NCI-H460 (cell line): ENCODE results near the gene EGR2. TPM values are rescaled to one million over a fixed set of nuclear protein-coding genes. Genes with fewer than 3 reads are reported as not detected.

Experiments
- DNase-seq: peaks from one replicate; pipeline ENCODE4 v3.0.0-alpha.2; 2016; ENCODE audit warnings: low read depth; ENCODE audit errors: extremely low read depth
- total RNA-seq: library from RNA; depleted of rRNA; stranded (reverse); fragments of >200 nt; shearing (Covaris generic); gene quantifications from 2 replicates; pipeline ENCODE4 v1.2.3, GENCODE V29; 2014

Gene EGR2
- total RNA-seq, 1 experiment from 2014 or later, result 0.32 TPM

DNA sequence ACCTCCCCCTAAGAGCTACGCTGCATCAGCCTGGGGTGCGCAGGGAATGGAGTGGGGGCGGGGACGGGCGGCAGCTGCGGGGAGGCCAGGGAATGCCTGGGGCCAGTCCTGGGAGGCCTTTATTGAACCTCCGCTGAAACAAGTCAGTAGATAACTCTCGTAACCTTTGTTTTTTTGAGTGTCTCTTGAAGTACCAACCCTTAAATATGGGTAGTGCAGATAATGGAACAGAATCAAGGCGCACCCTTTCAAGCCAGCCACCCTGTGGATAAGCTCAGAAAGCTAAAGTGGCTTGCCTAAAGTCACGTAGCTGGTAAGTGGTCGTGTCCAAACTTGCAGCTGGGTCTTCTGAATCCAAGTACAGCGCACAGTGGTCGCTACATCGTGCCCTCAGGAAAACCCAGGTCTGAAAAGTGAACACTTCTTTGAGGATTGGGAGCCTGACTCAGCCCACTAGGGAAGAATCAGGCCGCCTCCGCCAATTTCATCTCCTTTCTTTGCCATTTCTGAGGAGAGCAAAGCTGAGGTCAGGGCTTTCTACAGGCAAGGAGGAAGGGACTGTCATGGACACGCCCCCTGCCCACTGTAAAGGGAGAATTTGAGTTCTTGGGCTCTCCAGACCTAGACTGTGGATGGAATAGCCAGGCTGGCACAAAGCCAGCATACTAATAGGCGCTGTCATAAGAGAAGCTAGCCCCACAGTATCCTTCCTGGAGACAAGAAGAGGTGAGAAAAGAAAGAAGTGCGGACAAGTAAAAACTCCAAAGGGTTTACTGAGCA lies 3.2 kb upstream of the EGR2 start:
- DNase-seq, result no peak

DNA sequence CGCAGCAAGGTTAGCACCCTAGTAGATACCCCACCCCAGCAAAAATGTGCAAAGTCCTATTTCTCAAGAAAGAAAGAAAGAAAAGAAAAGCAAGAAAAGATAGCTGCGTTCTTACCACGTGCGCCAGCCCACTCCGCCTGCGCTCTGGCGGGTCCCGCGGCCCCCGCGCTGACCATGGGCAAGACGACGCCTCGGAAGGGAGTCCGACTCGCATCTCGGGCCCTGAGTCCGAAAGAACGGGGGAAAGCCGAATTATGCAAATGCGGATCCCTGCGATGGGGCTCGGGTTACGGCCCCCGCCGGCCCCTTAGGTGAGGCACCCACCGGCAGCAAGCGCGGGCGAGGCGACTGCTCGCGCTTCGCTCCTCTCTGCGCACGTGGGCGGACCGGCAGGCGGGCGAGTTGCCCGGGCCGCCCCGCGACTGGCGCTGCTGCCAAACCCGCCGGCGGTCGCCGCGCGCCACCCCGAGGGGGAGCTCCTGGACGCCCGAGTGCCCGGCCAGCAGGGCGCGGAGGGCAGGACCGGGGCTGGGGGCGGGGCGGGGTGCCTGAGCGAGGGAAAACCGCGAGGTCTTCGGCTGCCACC lies 2.4 kb upstream of the EGR2 start:
- no peak for DNase-seq

DNA sequence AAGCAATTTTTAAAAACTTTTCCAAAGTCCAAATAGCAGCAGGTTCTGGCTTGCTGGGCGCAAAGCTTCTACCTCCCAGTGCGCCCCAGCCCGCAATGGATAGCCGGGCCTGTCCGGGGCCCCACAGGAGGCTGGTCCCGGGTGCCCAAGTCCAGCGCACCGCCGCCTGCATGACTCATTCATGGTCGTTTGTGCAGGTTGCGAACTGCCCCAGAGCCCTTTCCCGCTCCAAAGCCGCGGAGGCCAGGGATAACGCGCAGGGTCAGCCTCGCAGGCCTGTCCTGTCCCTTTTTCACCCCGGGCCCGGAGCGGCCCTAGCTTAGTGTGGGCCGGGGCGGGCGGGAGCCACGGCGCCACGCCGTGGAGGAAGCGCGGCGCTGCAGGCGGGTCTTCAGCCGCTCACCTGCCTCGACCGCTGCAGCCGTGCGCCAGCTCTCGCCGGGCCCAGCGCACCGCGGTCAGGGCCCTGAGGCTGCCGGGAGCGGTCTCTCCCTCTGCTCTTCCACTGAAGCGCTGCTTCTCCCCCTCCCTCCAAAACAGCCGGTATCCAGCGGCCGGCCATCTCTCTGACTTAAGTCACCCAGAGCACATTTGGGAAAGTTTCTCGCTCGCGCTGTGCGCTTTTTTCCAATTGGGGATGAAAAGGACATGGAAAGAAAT lies 1.7 kb upstream of the EGR2 start:
- peak; percentile 62 for DNase-seq

DNA sequence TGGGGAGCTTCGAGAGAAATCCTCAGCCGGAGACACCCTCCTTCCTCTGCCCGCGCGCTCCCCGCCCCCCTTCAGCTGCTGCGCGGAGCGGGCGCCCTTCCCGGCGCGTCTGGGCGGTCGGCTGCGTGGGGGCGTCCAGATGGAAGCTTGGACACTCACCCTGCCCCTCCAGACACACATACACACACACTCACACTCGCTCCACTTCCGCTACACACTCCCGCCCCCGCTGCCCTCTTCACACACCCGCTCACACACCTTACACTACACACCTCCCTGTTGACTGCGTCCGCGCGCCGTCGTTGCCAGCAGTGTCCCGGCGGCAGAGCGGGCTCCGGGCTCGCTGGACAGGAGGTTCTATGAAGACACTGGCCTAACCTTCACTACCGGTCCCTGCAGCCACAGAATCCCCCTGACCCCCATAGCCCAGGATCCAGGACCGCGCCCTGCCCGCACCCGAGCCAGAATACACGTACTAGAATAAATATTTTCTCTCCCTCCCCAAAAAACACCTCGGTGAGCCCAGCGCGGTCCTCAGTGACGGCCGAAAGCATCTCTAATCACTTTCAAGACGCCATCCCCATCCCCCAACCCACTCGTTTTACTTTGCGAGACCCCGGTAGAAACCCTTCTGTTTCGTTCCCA lies 1.1 kb upstream of the EGR2 start:
- DNase-seq, result no peak

DNA sequence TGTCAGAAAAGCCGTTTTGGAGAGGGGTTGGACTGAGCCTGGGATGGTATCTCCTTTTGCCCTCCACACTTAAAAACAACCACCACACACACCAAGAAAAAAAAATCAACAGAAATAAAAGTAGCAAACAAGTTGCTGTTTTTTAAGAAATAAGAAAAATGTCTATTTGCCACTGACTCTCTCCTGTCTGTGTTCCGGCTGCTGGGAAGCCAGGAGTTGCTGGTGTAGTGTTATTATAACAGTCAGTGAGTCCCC lies 163 bp downstream of the EGR2 start:
- no peak for DNase-seq

DNA sequence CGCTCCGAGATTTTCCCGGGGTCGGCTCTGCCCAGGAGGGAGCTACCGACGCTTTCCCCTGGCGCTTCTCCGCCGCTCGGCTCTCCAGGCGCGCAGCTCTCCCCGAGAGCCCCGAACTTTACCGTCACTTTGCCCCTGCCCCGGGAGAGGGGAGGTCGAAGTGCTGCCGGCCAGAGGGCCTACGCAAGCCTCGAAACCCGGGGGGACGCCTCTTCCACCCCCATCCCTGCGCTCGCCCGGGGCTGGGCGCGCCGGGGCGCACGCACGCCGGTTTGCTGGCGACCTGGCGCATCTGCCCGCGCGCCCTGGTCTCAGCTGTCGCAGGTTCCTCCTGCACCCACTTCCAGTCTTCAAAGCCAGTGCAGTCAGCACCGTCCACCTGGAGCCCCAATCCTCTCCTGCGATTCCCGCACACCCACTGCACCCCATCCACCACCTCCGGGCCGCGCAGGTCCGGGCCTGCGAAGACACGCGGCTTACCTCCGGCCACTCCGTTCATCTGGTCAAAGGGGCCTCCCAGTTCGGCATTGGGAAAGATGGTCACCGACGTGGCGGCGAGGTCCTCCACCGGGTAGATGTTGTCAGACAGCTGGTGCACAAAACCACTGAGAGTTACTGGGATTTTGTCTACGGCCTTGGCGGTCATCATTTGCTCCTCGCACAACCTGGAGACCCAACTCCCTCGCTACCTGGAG lies 638 bp downstream of the EGR2 start:
- no peak for DNase-seq

DNA sequence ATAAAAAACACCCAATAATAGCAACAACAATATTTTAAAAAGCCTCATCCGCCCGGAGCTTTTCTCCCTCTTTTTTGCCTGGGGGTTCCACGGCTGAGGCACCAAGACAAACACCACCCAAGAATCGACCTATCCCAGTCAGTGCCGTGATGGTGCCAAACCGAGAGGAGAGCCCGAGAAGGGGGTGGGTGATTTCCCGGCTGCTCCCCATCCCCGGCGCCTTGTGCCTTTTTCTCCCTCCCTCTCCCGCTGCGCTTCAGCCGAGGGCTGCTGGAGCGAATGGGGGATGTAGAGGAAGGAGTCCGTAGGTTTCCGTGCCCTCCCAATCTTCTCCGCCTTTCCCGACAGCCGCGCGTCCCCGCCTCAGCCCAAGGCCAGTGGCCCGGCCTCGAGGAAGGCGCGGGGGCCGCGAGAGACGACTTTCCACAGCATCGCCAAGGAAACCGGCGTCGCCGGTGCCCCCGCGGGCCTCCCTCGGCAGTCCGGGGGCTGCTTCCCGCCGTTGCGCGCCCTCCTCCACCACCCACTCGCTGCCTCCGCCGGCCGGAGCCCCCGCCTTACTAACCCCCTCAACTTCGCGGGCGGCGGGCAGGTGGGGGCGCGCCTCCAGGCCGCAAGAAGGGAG lies 1.3 kb downstream of the EGR2 start:
- no peak for DNase-seq

DNA sequence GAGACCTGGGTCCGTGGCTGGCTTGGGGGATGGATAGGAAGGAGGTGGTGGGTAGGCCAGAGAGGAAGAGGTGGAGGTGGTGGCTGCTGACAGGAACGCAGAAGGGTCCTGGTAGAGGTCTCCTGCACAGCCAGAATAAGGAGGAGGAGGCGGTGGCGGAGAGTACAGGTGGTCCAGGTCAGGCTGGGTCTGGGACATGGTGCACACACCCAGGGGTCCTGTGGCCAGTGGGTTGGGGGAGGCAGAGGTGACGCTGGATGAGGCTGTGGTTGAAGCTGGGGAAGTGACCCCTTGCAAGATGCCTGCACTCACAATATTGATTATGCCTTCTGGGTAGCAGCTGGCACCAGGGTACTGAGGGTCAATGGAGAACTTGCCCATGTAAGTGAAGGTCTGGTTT lies 2.2 kb downstream of the EGR2 start:
- no peak for DNase-seq

DNA sequence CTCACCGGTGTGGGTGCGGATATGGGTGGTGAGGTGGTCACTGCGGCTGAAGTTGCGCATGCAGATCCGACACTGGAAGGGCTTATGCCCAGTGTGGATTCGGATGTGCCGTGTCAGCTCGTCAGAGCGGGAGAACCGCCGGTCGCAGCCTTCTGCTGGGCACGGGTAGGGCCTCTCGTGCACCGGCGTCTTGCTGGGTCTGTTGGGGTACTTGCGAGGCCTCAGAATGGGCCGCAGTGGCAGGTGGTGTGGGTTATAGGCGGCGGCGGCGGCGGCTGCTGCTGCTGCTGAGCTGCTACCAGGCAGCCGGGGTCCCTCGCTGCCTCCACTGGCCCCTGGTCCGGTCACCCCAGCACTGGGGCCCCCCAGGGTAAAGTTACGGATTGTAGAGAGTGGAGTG lies 2.7 kb downstream of the EGR2 start:
- DNase-seq, result no peak

DNA sequence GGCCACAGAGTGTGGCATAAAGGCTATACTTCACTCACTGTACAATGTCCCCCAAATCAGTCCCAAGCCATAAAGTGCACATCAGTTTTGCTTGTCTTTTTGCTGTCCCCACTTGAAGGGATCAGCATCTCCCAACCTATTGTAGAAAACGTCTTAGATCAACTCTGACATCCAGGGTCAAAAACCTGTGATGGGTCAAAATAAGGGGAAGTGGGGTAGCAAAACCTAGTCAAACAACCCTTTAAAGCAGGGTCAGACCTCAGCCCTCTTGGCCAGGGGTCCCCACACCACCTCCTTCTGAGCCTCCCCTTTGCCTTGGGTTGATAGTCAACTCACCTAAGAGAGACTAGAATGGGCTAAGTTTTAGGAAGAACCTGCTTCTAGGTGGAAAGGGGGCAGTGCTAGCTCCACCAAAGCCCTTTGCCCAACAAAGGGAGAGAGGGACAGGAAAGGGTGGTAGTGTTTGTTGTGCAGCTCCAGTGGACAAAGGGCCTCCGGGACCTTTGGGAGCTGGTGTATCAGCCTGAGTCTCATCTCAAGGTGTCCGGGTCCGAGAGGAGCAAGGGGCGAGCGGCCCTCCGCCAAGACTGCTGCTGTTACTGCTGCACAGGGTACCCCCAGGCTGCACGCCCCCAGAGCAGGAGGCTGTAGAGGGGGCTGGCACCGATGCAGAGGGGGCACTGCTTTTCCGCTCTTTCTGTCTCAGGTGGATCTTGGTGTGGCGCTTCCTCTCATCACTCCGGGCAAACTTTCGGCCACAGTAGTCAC lies 3.3 kb downstream of the EGR2 start:
- no peak for DNase-seq

DNA sequence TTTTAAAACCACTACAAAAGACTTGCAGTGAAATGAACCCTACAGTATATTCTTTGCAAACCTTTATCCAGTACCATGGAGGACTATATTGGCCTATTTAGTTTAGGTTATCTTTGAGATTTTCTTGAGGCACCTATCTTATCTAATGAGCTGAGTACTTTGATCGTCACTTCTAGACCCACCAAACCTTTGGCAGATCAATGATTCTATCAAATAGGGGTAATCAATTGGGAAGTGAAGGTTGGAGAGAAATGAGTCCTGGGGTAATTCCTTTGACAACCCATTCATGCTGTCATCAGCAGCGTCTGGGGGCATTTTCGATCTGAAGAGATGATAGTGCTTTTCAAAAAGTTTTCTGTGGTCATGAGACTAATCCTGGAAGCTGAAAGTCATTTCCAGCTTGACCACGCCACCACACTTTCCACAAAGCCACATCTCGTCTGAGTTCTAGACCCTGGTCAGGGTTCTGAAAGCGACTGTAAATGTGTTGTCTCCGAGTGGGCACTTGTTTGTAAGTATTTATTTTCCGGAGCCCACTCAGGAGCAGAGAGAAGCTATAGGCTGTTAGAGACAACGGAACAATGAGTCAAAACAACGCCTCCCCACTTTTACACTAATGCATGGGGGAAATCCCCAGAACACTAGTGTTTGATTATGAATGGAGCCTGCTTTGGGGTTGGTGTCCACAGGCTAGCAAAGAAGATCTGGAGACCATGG lies 4.8 kb downstream of the EGR2 start:
- no peak for DNase-seq

DNA sequence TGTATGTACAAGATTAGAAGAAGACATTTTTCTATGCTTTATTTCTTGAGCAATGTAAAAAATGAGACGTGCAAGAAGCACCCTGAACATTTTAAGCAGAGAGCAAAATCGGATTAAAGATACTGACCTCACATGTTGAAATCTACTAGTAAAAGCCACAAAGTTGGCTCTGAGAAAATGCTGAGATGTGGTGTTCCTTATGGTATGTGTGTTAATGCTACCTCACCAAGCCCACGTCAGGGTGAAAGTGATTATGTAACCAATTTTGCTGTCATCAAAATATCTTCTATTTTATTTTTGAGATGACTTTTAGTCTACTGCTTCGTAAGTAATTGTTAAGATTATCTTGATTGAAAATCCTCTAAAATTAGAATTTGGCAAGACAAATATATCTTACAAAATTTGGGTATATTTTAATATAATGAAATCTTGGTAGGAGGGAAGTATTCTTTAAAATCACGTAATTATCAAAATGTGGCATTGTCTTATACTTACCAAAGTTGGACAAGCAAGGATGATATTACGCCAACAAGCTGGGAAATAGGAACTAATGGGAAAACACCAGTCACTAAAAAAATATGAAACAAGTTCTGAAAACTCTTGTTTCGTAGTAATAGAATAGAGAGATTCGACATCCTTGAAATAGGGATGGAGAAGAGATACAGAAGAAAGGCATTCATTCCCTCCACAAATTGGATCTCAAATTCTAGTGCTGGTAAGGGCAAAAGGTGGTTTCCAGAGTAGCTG lies 5.8 kb downstream of the EGR2 start:
- no peak for DNase-seq

DNA sequence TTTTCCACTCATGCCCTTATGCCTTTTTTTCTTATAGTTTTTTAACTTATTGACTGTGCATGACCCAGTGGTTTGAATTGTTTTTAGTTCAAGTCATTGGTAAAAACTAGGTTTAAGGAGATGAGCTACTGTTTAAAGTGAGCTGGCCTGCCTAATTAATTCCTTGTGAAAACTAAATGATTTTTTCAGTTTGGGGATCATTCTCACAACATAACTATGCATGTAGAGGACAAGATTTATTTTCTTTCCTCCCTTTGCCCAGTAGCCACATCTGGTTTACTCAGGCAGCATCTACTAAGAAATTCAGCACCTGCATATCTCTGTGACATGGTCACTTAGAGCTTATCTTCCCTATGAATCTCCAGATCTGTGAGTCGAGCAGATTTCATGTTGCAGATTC lies 9.9 kb downstream of the EGR2 start:
- no peak for DNase-seq

DNA sequence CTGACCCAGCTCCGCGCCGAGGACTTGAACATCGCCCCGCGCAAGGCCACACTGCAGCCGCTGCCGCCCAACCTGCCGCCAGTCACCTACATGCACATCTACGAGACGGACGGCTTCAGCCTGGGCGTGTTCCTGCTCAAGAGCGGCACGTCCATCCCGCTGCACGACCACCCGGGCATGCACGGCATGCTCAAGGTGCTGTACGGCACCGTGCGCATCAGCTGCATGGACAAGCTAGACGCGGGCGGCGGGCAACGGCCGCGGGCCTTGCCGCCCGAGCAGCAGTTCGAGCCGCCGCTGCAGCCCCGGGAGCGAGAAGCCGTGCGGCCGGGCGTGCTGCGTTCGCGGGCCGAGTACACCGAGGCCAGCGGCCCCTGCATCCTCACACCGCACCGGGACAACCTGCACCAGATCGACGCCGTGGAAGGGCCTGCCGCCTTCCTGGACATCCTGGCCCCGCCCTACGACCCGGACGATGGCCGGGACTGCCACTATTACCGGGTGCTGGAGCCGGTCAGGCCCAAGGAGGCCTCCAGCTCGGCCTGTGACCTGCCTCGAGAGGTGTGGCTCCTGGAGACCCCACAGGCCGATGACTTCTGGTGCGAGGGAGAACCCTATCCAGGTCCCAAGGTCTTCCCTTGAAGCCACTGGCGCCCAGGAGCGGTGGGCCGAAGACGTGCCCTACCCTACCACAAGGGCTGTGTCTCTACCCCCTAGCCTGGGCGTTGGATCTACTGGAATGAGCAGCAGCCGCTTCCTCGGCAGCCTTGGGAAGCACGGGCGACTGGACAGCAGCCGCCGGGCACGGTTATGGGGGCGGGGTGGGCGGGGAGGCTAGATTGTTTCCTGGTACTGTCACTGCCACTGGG lies 10.7 kb downstream of the EGR2 start:
- DNase-seq, result no peak

DNA sequence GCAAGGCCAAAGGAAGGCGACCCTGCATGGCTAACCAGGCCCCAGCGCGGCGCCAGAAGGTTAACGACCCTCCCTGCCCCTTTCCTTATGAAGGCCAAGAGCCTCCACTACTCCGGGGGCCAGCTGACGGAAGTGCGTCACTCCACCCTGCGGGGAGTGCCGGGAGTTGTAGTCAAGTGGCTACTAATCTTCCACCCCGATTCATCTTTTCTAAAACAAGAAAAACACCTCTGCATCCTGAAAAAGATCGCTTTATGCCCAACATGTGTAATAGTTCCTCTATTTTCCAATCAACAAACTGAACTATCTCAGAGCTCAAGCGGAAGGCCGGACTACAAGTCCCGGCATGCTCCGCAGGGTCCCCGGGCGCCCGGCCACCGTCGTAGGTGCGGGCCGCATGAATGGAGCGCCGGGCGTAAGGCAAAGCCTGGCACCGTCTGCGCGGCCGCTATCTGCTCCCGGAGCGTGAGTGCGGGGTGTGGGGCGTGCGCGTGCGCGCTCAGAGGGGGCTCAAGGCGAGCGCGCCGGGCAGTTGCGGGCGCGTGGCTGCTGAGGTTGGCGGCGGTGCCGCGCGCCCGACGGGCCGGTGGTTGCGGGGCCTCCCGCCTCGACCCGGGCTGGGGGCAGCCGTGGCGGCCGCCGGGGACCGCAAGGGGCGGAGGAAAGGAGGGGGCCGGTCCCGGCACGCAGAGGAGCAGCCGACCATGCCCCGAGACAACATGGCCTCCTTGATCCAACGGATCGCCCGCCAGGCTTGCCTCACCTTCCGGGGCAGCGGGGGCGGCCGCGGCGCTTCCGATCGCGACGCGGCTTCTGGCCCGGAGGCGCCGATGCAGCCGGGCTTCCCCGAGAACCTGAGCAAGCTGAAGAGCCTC lies 11.6 kb downstream of the EGR2 start, which contains the start of gene ADO:
Gene ADO, plus strand, starts transcription at position 365 of the 875 bp plus-strand sequence. Its CDS starts 340 bp downstream, at position 705.
- peak; percentile 74 for DNase-seq

DNA sequence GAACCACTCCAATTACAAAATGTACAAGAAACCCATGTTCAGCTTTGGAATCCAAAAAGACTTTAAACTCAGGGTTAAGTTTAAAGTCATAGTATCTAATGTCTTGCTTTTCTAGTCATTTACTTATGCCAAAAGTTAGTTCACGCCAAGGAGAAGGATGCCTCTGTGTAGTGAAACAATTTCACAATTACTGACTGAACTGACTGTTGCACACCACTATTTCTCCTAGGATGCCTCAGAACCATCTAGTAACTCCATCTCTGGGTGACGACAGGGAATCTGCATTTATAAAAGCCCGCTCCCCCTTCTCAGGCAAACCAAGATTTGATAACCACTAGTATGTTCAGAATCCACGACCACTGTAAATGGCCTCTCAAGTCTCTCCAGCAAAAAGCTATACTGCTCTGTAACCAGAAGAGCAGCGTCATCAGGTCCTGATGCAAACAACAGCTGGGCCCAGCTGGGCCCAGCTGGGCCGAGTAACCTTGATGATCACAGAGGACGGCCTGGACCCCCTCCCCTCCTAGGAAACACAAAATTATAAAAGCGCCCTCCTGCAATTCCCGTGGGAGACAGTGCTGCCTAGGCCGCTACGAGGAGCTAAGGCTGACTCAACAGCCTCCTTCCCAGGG lies 12.3 kb downstream of the EGR2 start:
- no peak for DNase-seq
